NOMO-1 treated with DMSO at 0.1 percent for 48 hours (cell line): ENCODE results near the gene SLC22A23.
"Not testable (repeated sequence)": the region's sequence is repeated elsewhere in the genome, so short reads cannot be mapped to it uniquely, and the experiment has no call there.

Experiments used
- DNase-seq: peaks from one replicate; lab custom pipeline; 2025; ENCODE audit not compliant: unreplicated experiment; lab: John Stamatoyannopoulos, UW

Gene SLC22A23

GRCh38 chr6:3386374-3386857 lies 70.4 kb downstream of the SLC22A23 start:
- no peak for DNase-seq

GRCh38 chr6:3385660-3386151 lies 71.1 kb downstream of the SLC22A23 start:
- no peak for DNase-seq

- DNase-seq: not testable (repeated sequence)
These were observed 71.7 kb downstream of the SLC22A23 start for GRCh38 chr6:3385181-3385580.

- DNase-seq: no peak
These were observed 72.4 kb downstream of the SLC22A23 start for GRCh38 chr6:3384241-3385143.

- no peak for DNase-seq
These were observed 73.3 kb downstream of the SLC22A23 start for GRCh38 chr6:3383525-3383924.

- DNase-seq: no peak
These were observed 74.2 kb downstream of the SLC22A23 start for GRCh38 chr6:3382326-3383279.

GRCh38 chr6:3381233-3381921 lies 75.5 kb downstream of the SLC22A23 start:
- no peak for DNase-seq

GRCh38 chr6:3380344-3381232 lies 76.3 kb downstream of the SLC22A23 start:
- DNase-seq: no peak

GRCh38 chr6:3379482-3380060 lies 77.3 kb downstream of the SLC22A23 start:
- no peak for DNase-seq

GRCh38 chr6:3378808-3379207 lies 78.0 kb downstream of the SLC22A23 start:
- DNase-seq: not testable (repeated sequence)

GRCh38 chr6:3378398-3378782 lies 78.5 kb downstream of the SLC22A23 start:
- peak; percentile 50 for DNase-seq

- DNase-seq: no peak
These were observed 79.1 kb downstream of the SLC22A23 start for GRCh38 chr6:3377536-3378397.

- no peak for DNase-seq
These were observed 79.8 kb downstream of the SLC22A23 start for GRCh38 chr6:3376893-3377535.

- DNase-seq: no peak
These were observed 80.8 kb downstream of the SLC22A23 start for GRCh38 chr6:3376064-3376463.

GRCh38 chr6:3373597-3374203 lies 83.2 kb downstream of the SLC22A23 start:
- no peak for DNase-seq

GRCh38 chr6:3372912-3373554 lies 83.8 kb downstream of the SLC22A23 start:
- no peak for DNase-seq
